Stimulated activated CD8-positive, alpha-beta memory T cell treated with anti-CD3 and anti-CD28 coated beads, Interleukin-15, amount 100 ng/mL, for 4 hours (primary cell): ENCODE measurements around the gene WSB1.
"Not testable (repeated sequence)": the region's sequence is repeated elsewhere in the genome, so short reads cannot be mapped to it uniquely, and the experiment has no call there.

Experiments
- DNase-seq, 2 donors: peaks; one replicate each; pipeline ENCODE4 v3.0.0-alpha.2; 2020; ENCODE audit warnings: low read depth in 2 of 2

WSB1 gene

GRCh38 chr17:27293898-27294688 is at the start of gene WSB1:
Gene WSB1 (plus strand): TSS chr17:27294114. CDS start chr17:27294396, 282 bp downstream.
- DNase-seq, result peak; percentile 80 to 84

- no peak for DNase-seq
These were observed 49.3 kb upstream of the WSB1 start for GRCh38 chr17:27244491-27245223.

- DNase-seq, result peak in 1 of 2 donors; percentile 10
These were observed 48.7 kb upstream of the WSB1 start for GRCh38 chr17:27245230-27245696.

GRCh38 chr17:27246537-27246936 is 47.4 kb upstream of the WSB1 start:
- DNase-seq, result no peak

GRCh38 chr17:27247071-27247957 is 46.6 kb upstream of the WSB1 start:
- DNase-seq, result no peak

- no peak for DNase-seq
These were observed 46.0 kb upstream of the WSB1 start for GRCh38 chr17:27247958-27248342.

- not testable (repeated sequence) for DNase-seq
These were observed 43.1 kb upstream of the WSB1 start for GRCh38 chr17:27250791-27251190.

GRCh38 chr17:27254802-27255201 is 39.1 kb upstream of the WSB1 start:
- not testable (repeated sequence) for DNase-seq

- no peak for DNase-seq
These were observed 37.5 kb upstream of the WSB1 start for GRCh38 chr17:27256225-27257030.

- DNase-seq, result no peak
These were observed 36.9 kb upstream of the WSB1 start for GRCh38 chr17:27257031-27257357.

GRCh38 chr17:27259356-27259755 is 34.6 kb upstream of the WSB1 start:
- no peak for DNase-seq

GRCh38 chr17:27263386-27263785 is 30.5 kb upstream of the WSB1 start:
- DNase-seq, result no peak

- DNase-seq, result no peak
These were observed 29.7 kb upstream of the WSB1 start for GRCh38 chr17:27264068-27264812.

- DNase-seq, result no peak
These were observed 28.6 kb upstream of the WSB1 start for GRCh38 chr17:27265333-27265732.

- no peak for DNase-seq
These were observed 27.7 kb upstream of the WSB1 start for GRCh38 chr17:27266228-27266627.

- no peak for DNase-seq
These were observed 25.4 kb upstream of the WSB1 start for GRCh38 chr17:27268394-27269085.

- no peak for DNase-seq
These were observed 24.7 kb upstream of the WSB1 start for GRCh38 chr17:27269201-27269600.

- DNase-seq, result no peak
These were observed 23.9 kb upstream of the WSB1 start for GRCh38 chr17:27269974-27270373.

- DNase-seq, result no peak
These were observed 17.2 kb upstream of the WSB1 start for GRCh38 chr17:27276653-27277156.

GRCh38 chr17:27279132-27279531 is 14.8 kb upstream of the WSB1 start:
- DNase-seq, result not testable (repeated sequence)
